Measurements from ENCODE around the gene AGBL4.

Gene AGBL4

DNA sequence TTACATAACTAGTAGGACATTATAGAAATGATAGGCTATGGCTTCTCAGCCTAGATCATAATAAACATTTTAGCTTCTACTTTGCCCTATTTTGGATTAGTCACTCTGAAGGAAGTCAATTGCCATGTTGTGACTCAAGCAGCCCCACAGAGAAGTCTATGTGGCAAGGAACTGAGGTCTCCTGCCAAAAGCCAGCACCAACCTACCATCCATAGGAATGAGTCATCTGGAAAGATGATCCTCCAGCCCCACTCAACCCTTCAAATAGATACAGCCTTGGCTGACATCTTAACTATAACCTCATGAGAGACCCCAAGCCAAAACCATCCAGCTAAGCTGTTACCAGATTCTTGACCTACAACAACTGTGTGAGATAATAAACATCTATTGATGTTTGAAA is 1170.7 kb downstream of the AGBL4 start:
- H3K27me3 Mint-ChIP-seq (ENCODE audit: low read depth): peaks cover 4% of the 10 kb centered on the region
- no peak overlapping the region for H3K27ac Mint-ChIP-seq
- no peak for TF ChIP-seq CTCF (IDR thresholded peaks at IDR 0.05; ENCODE audit: unreplicated experiment in 3 of 3)
- peaks cover 7% of the 10 kb centered on the region for H3K9me3 Mint-ChIP-seq
- H3K4me1 Mint-ChIP-seq: no peaks in the 10 kb centered on the region
- H3K4me3 Mint-ChIP-seq: no peak overlapping the region
- no peaks in the 10 kb centered on the region for H3K36me3 Mint-ChIP-seq (ENCODE audit: low read depth)

DNA sequence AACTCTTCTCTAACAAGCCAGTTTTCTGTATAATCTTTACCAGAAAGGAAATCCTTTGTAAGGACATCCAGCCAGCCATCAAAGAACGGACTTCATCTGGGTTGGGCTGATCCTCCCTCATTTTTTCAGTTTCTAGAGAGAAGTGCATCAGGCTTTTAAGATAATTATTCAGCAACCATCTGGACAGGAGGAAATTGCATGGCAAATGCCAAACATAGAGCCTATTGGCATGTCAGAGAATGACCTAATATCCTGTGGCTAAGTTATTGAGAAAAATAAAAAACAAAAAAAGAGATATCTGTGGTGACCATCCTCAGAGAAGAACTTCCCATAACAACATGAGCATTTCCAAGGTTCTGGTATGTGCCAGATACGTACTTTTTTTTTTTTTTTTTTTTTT is 1172.1 kb downstream of the AGBL4 start:
- H3K9me3 Mint-ChIP-seq: no peaks in the 10 kb centered on the region
- no peak overlapping the region for H3K4me3 Mint-ChIP-seq
- H3K4me1 Mint-ChIP-seq: no peaks in the 10 kb centered on the region
- H3K27ac Mint-ChIP-seq: no peak overlapping the region
- no peak for TF ChIP-seq CTCF (IDR thresholded peaks at IDR 0.05; ENCODE audit: unreplicated experiment in 3 of 3)
- H3K36me3 Mint-ChIP-seq (ENCODE audit: low read depth): no peaks in the 10 kb centered on the region
- H3K27me3 Mint-ChIP-seq (ENCODE audit: low read depth): peaks cover 4% of the 10 kb centered on the region

DNA sequence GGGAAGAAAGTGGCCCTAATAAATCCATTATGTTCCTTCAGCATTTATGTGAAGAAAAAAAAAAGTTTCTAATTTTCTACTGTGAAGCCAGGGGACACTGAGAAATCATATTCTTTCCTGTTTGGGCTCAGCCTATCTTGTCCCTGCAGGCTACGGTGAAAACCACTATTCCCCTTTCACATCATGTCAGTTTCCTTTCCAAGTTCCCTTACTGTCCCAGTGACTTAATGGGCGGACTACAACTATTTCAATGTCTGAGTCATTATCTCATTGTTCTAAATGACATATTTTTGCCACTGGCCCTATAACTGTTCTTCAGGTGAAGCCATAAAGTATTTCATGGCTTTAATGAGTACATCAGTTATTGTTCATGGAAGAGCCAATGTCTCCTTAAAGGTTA is 1175.7 kb downstream of the AGBL4 start:
- Mint-ChIP-seq H3K27me3 (ENCODE audit: low read depth) (peaks cover 10% of the 10 kb centered on the region), H3K27ac (no peak overlapping the region), H3K36me3 (ENCODE audit: low read depth) (no peaks in the 10 kb centered on the region), H3K4me1 (no peaks in the 10 kb centered on the region), H3K4me3 (no peak overlapping the region), H3K9me3 (no peaks in the 10 kb centered on the region)
- no peak for TF ChIP-seq CTCF (IDR thresholded peaks at IDR 0.05; ENCODE audit: unreplicated experiment in 3 of 3)

DNA sequence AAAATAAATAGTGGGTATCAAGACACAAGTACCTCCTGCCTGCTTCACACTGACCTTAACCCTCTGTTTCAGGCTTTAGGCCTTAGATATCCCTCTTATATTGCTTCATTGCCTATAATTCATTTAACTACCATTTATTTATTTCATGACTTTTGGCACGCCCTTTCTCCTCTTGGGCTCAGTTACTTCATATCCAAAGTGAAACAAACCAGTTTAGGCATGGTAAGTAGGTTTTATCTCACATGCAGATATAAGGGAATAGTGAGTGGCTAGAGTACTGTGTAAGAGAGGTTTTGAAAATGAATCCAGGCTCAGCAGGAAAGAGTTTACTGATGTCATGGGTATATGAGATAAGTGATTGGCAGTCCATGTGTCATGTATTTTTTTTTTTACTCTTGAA is 1177.3 kb downstream of the AGBL4 start:
- H3K4me1 Mint-ChIP-seq: peaks cover 9% of the 10 kb centered on the region
- peaks cover 10% of the 10 kb centered on the region for H3K27me3 Mint-ChIP-seq (ENCODE audit: low read depth)
- no peaks in the 10 kb centered on the region for H3K36me3 Mint-ChIP-seq (ENCODE audit: low read depth)
- TF ChIP-seq CTCF (IDR thresholded peaks at IDR 0.05; ENCODE audit: unreplicated experiment in 3 of 3): no peak
- H3K4me3 Mint-ChIP-seq: no peak overlapping the region
- no peak overlapping the region for H3K27ac Mint-ChIP-seq
- H3K9me3 Mint-ChIP-seq: no peaks in the 10 kb centered on the region

GRCh38 chr1:48844187-48844586 is 1179.6 kb downstream of the AGBL4 start:
- H3K36me3 Mint-ChIP-seq (ENCODE audit: low read depth): no peaks in the 10 kb centered on the region
- peaks cover 17% of the 10 kb centered on the region for H3K4me1 Mint-ChIP-seq
- peaks cover 11% of the 10 kb centered on the region for H3K27me3 Mint-ChIP-seq (ENCODE audit: low read depth)
- H3K9me3 Mint-ChIP-seq: no peaks in the 10 kb centered on the region
- no peak overlapping the region for H3K4me3 Mint-ChIP-seq
- no peak overlapping the region for H3K27ac Mint-ChIP-seq
- no peak for TF ChIP-seq CTCF (IDR thresholded peaks at IDR 0.05; ENCODE audit: unreplicated experiment in 3 of 3)

GRCh38 chr1:48841966-48842365 is 1181.8 kb downstream of the AGBL4 start:
- no peak overlapping the region for H3K4me3 Mint-ChIP-seq
- H3K27me3 Mint-ChIP-seq (ENCODE audit: low read depth): peaks cover 11% of the 10 kb centered on the region
- no peaks in the 10 kb centered on the region for H3K36me3 Mint-ChIP-seq (ENCODE audit: low read depth)
- peaks cover 3% of the 10 kb centered on the region for H3K9me3 Mint-ChIP-seq
- H3K4me1 Mint-ChIP-seq: peaks cover 17% of the 10 kb centered on the region
- peak overlapping the region in 2 of 3 experiments; percentile 29 to 81 for H3K27ac Mint-ChIP-seq
- TF ChIP-seq CTCF (IDR thresholded peaks at IDR 0.05; ENCODE audit: unreplicated experiment in 3 of 3): no peak

Measured in nephron (organoid).